GM21381 (cell line): ENCODE measurements around the gene WTAP.

Experiments used
- ATAC-seq: cut with Tn5 transposase; IDR thresholded peaks from one replicate; pipeline ENCODE4 v1.9.1; 2021; ENCODE audit warnings: mild to moderate bottlenecking, moderate library complexity; ENCODE audit not compliant: unreplicated experiment

The WTAP gene

DNA sequence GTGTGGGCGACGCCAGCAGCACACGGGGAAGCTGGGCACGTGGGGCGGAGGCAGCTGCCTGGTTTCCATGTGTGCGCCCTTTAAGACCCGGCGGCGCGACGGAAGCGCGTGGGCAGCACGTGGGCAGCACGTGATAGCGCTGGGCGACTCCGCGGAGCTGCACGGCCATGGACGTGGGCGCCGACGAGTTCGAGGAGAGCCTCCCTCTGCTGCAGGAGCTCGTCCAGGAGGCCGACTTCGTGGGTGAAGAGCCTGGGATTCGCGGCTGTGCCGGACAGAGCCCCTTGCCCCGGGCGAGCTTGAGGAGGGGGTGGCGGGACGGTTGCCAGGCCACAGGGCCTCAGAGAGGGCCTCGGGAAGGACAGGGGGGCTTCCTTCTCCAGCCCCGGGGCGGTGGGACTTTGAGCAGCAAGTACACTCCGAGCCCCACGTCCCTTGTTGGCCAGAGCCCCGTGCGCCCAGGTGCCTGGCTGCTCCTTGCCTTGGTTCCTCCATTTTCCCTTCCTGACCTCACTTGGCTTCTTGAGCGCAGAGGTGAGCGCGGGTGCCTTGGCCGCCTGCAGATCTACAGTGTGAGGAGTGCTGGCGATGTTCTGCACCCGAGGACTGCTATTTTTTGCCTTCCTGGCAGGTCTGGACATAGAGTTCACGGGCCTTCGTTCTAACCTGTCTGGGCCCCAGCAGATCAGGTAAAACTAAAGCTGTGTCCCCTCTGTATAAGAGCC, 73.0 kb downstream of the WTAP start, which contains the start of gene PNLDC1:
Gene PNLDC1 (plus strand): TSS at position 136 of the 725 bp plus-strand sequence. CDS start 32 bp downstream, at position 168.
- no peak for ATAC-seq

DNA sequence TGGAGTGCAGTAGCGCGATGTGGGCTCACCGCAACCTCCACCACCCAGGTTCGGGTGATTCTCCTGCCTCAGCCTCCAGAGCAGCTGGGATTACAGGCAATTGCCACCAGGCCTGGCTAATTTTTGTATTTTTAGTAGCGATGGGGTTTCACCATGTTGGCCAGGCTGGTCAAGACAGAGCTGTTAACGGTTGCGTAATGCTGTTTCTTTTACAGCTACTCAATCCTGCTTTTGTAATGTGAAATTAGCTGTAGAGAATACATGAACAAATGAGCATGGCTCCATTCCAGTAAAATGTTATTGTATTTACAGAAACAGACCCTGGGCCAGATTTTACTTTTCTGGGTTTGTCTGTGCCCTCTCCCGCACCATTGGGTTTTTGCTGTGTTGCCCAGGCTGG, 74.6 kb downstream of the WTAP start:
- no peak for ATAC-seq

DNA sequence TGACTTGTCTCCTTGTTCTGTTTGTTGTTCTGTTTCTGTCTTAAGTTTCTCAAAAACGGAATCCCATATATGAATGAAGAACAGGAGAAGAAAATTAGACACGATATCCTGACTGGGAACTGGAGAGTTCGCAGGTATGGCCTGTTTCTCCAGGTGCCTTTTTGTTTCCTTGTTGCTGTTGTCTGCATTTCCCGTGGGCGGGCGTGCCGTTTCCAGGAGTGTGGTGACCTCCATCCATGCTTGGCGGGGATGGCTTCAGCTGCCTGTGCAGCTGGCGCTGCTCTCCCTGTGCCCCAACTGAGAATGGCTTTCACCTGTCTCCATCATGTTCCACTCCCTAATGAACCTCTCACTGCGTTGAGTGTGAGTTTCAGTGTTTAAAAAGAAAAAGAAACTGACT, 77.2 kb downstream of the WTAP start:
- no peak for ATAC-seq

DNA sequence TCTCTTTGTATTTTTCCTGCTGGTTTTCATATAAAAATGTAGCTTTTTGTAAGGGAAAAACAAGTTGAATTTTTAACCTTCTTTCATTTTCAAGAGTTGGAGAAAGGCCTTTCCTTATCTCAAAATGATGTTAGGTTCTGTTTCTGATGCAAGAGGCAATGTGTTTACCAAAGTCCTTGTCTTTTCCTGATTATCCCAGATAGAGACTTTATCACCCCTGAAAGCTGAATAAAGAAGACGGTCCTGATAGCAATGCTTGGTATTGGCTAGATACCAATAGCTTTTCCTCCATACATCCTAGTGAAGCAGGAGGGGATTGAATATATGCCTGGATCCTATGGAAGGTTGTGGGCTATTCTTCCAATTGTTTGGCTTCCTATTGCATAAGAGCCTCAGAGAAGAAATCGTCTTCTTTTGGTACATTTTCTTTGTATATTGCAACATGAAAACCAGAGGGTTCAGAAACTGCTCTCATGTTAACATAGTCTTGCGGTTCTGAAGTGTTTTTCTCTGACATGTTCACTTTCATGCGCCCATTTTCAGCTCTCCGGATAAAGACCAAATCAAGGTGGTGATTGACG, 78.2 kb downstream of the WTAP start:
- ATAC-seq = no peak
